ENCODE data around the gene FAM81A.
"Not testable (repeated sequence)": the region's sequence is repeated elsewhere in the genome, so short reads cannot be mapped to it uniquely, and the experiment has no call there.

Gene FAM81A

DNA sequence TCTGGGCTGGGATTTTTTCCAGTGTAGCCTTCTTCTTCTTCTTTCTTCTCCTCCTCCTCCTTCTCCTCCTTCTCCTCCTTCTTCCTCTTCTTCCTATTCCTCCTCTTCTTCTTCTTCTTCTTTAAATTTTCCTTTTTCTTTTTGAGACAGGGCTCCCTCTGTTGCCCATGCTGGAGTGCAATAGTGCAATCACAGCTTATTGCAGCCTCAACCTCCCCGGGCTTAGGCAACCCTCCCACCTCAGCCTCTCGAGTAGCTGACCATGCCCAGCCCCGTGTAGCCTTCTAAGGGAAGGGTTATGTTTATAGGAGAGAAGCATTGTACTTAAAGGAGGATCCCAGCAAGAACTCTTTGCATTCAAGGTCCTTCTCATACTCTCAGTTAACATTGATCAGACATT lies 41.3 kb upstream of the FAM81A start:
- ATAC-seq (ENCODE audit: low read depth), result no peak
- H3K27ac ChIP-seq (ENCODE audit: poor library complexity, severe bottlenecking), result no peak overlapping the region
- TF ChIP-seq, protein P1, sequence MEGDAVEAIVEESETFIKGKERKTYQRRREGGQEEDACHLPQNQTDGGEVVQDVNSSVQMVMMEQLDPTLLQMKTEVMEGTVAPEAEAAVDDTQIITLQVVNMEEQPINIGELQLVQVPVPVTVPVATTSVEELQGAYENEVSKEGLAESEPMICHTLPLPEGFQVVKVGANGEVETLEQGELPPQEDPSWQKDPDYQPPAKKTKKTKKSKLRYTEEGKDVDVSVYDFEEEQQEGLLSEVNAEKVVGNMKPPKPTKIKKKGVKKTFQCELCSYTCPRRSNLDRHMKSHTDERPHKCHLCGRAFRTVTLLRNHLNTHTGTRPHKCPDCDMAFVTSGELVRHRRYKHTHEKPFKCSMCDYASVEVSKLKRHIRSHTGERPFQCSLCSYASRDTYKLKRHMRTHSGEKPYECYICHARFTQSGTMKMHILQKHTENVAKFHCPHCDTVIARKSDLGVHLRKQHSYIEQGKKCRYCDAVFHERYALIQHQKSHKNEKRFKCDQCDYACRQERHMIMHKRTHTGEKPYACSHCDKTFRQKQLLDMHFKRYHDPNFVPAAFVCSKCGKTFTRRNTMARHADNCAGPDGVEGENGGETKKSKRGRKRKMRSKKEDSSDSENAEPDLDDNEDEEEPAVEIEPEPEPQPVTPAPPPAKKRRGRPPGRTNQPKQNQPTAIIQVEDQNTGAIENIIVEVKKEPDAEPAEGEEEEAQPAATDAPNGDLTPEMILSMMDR (IDR thresholded peaks at IDR 0.05; ENCODE audit: poor library complexity, severe bottlenecking), result peak; percentile 40

DNA sequence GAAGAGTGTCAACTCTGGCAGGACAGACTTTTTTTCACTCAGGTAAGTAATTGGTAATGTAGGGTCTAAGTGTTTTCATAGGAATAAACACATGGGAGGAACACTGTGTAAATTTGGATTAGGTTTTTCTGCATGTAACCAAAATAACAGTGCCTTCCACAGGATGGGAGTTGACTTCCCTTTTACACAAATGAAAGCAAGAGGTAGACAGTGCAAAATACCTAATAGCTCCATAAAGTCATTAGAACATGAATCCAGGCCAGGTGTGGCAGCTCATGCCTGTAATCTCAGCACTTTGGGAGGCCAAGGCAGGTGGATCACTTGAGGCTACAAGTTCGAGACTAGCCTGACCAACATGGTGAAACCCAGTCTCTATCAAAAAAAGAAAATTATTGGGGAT lies 39.8 kb upstream of the FAM81A start:
- Histone ChIP-seq H3K9me3 (ENCODE audit: severe bottlenecking) (no peaks in the 10 kb centered on the region), H3K36me3 (ENCODE audit: low read depth) (no peaks in the 10 kb centered on the region), H3K27me3 (ENCODE audit: insufficient read depth, poor library complexity, severe bottlenecking) (no peaks in the 10 kb centered on the region), H3K4me3 (ENCODE audit: severe bottlenecking) (no peak overlapping the region), H3K4me1 (ENCODE audit: insufficient read depth, poor library complexity, severe bottlenecking) (peaks cover 3% of the 10 kb centered on the region), H3K27ac (ENCODE audit: poor library complexity, severe bottlenecking) (no peak overlapping the region)
- ATAC-seq (ENCODE audit: low read depth) (no peak), DNase-seq (ENCODE audit: low spot score) (no peak)
- TF ChIP-seq, protein P1 (IDR thresholded peaks at IDR 0.05; ENCODE audit: poor library complexity, severe bottlenecking), result no peak

More for the DNA sequence above, 41.3 kb upstream of the FAM81A start:
- Histone ChIP-seq H3K4me3 (ENCODE audit: severe bottlenecking) (no peak overlapping the region), H3K4me1 (ENCODE audit: insufficient read depth, poor library complexity, severe bottlenecking) (peaks cover 3% of the 10 kb centered on the region), H3K27me3 (ENCODE audit: insufficient read depth, poor library complexity, severe bottlenecking) (no peaks in the 10 kb centered on the region), H3K36me3 (ENCODE audit: low read depth) (no peaks in the 10 kb centered on the region), H3K9me3 (ENCODE audit: severe bottlenecking) (no peaks in the 10 kb centered on the region)
- no peak for DNase-seq (ENCODE audit: low spot score)

DNA sequence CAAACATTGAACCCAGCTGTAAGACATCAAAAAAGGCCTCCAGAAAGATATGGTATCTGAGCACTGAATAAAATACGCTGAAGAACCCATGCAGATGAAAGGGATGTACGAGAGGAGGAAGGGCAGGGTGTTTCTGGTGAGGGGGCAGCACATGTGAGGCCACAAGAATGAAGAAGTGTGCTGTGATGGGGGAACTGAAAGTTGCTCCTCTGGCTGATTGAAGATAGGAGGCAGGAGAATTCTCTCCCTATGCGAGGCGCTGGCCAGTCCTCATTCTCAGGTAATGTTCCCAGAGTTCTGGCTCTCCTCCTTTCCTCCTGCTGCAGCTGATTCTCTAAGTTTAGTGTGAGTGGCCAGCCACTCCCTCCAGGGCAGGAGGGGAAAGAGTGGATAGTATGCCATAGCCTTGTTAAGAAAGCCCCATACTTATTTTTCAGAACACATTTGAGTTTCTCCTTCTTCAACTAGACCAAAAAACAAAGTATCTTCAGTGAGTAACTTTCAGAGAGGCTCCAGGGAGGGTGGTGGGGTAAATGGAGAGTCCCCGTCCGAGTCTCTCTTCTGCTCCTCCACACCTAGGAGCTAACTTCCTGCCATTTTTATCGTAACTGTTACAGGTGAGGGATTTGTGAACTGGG lies 38.4 kb upstream of the FAM81A start:
- Histone ChIP-seq H3K36me3 (ENCODE audit: low read depth) (no peaks in the 10 kb centered on the region), H3K4me3 (ENCODE audit: severe bottlenecking) (no peak overlapping the region), H3K27me3 (ENCODE audit: insufficient read depth, poor library complexity, severe bottlenecking) (no peaks in the 10 kb centered on the region), H3K4me1 (ENCODE audit: insufficient read depth, poor library complexity, severe bottlenecking) (peaks cover 3% of the 10 kb centered on the region), H3K9me3 (ENCODE audit: severe bottlenecking) (no peaks in the 10 kb centered on the region), H3K27ac (ENCODE audit: poor library complexity, severe bottlenecking) (no peak overlapping the region)
- ATAC-seq (ENCODE audit: low read depth), result no peak; the same call in 2 of the 3 replicates
- TF ChIP-seq, protein P1 (IDR thresholded peaks at IDR 0.05; ENCODE audit: poor library complexity, severe bottlenecking), result no peak
- no peak for DNase-seq (ENCODE audit: low spot score)

DNA sequence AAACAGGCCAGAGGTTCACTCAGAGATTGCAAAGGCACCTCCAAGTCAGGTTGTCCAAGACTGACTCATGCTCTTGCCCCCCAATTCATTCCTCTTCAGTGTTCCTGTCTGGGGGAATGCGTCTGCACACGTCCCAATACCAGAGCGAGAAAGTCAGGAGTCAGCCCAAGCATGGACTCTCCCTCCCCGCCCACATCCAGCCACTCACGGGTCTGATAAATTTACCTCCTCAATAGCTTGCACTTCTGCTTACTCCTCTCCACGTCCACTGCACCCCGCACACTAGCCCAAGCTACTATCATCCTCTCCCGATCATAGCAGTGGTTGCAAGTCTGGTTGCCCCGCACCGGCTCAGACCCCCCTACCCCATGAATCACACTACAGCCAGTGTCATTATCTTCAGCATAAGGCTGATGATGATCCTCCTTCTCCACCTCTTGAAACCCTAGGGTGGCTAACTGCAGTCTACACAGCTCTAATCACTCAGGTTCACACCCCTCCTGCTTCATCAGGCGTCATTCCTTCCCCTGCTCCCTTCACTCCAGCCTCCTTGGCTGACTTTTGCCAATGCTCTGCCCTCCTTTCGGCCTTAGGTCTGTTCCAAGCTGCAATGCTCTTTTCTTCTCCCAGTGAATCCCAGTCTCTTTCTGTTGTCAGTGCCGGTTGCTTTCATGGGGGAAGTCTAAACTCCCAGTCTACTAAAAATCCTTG lies 37.7 kb upstream of the FAM81A start:
- no peaks in the 10 kb centered on the region for H3K9me3 ChIP-seq (ENCODE audit: severe bottlenecking)
- H3K4me1 ChIP-seq (ENCODE audit: insufficient read depth, poor library complexity, severe bottlenecking), result peaks cover 3% of the 10 kb centered on the region
- H3K36me3 ChIP-seq (ENCODE audit: low read depth), result no peaks in the 10 kb centered on the region
- no peaks in the 10 kb centered on the region for H3K27me3 ChIP-seq (ENCODE audit: insufficient read depth, poor library complexity, severe bottlenecking)
- H3K4me3 ChIP-seq (ENCODE audit: severe bottlenecking), result no peak overlapping the region
- H3K27ac ChIP-seq (ENCODE audit: poor library complexity, severe bottlenecking), result no peak overlapping the region
- peak; percentile 54; the same call in 2 of the 3 replicates for ATAC-seq (ENCODE audit: low read depth)
- TF ChIP-seq, protein P1 (IDR thresholded peaks at IDR 0.05; ENCODE audit: poor library complexity, severe bottlenecking), result no peak
- no peak for DNase-seq (ENCODE audit: low spot score)

DNA sequence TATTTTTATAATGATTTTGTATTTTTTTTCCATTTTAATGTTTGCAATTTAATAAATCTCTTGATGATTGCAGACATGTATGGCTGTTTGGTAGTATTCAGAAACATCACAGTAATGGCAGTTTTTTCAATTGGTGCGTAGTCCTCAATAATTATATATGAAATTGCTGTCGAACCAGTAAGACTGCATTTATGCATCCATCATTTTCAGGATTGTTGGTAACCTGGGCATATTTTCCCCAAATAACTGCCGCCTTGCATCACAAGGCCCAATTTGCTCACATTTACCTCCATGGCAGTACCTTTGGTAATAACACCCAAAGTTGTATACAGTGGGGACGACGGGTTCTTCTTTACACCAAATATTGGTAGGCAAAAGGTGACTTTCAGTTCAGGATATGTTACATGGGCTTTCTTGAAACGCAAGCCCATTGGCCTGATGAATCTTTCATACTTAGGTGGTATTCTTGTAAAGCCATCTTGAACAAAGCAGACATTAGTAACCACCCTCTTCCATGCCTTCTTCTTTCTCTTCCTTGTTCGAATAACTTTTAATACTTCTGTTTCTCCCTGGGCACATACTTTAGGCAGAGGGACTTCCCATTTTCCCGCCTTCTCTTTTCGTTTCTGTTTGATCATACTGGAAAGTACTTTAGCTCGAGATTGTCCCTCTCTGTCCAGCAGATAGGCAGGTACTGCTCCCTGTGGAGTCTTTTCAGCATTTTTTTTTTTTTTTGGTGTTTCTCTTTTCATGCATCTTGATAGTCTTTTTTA lies 36.7 kb upstream of the FAM81A start:
- H3K9me3 ChIP-seq (ENCODE audit: severe bottlenecking); H3K4me1 ChIP-seq (ENCODE audit: insufficient read depth, poor library complexity, severe bottlenecking); H3K36me3 ChIP-seq (ENCODE audit: low read depth); H3K4me3 ChIP-seq (ENCODE audit: severe bottlenecking); ATAC-seq (ENCODE audit: low read depth); H3K27ac ChIP-seq (ENCODE audit: poor library complexity, severe bottlenecking); DNase-seq (ENCODE audit: low spot score); H3K27me3 ChIP-seq (ENCODE audit: insufficient read depth, poor library complexity, severe bottlenecking): not testable (repeated sequence)
